ENCODE measurements around the gene RECQL. TPM values are rescaled to one million over a fixed set of nuclear protein-coding genes. Genes with fewer than 3 reads are reported as not detected.
"Not testable (repeated sequence)": the region's sequence is repeated elsewhere in the genome, so short reads cannot be mapped to it uniquely, and the experiment has no call there.

The RECQL gene
- total RNA-seq, 1 donor from 2014 or later = 55.3 TPM

DNA sequence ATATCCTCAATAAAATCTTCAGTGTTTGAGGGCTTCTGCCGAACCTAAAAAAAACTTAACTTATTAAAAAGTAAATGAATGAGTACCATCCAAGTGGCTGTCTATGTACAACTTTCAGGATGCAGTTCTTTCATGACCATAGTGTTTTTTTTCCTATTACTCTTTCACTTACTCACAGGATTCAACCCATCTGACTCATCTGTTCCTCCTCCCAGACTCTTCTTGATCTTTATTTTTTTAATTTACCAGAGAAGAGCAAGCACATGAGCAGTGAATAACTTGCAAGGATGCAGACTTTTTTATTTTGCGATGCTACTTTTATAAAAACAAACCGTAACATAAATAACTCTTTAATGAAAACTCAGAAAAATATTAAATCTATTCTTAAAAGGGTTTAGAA, 24.5 kb downstream of the RECQL start:
- DNase-seq (ENCODE audit: low read depth) = peak; percentile 43
- H3K27me3 ChIP-seq (ENCODE audit: control insufficient read depth, insufficient read depth, low read length) = no peaks in the 10 kb centered on the region
- peaks cover 2% of the 10 kb centered on the region for H3K36me3 ChIP-seq (ENCODE audit: control insufficient read depth, insufficient read depth, low read length)
- H3K4me3 ChIP-seq (ENCODE audit: low read depth, low read length) = no peak overlapping the region
- TF ChIP-seq, protein P1, sequence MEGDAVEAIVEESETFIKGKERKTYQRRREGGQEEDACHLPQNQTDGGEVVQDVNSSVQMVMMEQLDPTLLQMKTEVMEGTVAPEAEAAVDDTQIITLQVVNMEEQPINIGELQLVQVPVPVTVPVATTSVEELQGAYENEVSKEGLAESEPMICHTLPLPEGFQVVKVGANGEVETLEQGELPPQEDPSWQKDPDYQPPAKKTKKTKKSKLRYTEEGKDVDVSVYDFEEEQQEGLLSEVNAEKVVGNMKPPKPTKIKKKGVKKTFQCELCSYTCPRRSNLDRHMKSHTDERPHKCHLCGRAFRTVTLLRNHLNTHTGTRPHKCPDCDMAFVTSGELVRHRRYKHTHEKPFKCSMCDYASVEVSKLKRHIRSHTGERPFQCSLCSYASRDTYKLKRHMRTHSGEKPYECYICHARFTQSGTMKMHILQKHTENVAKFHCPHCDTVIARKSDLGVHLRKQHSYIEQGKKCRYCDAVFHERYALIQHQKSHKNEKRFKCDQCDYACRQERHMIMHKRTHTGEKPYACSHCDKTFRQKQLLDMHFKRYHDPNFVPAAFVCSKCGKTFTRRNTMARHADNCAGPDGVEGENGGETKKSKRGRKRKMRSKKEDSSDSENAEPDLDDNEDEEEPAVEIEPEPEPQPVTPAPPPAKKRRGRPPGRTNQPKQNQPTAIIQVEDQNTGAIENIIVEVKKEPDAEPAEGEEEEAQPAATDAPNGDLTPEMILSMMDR (IDR thresholded peaks at IDR 0.05; ENCODE audit: insufficient read depth, low read length, poor library complexity, severe bottlenecking) = no peak

DNA sequence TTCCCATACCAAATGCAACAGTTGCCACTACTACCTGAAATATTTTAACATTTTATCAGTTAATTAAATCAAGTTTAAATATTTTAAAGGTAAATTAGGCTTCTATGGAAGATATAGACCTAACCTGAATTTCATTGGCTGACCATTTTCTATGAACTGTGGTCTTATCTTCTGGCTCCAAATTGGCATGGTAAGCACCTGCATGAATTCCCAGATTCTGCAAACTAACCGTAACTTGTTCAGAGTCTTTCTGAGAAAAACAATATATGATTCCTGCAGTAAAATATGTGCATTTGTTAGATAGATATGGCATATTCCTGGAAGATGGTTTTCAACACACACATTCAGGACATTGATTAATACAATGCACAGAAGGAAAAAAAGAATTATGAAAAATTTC, 25.9 kb downstream of the RECQL start:
- H3K36me3 ChIP-seq (ENCODE audit: control insufficient read depth, insufficient read depth, low read length) = peaks cover 2% of the 10 kb centered on the region
- TF ChIP-seq, protein P1 (IDR thresholded peaks at IDR 0.05; ENCODE audit: insufficient read depth, low read length, poor library complexity, severe bottlenecking) = no peak
- no peak for DNase-seq (ENCODE audit: low read depth)
- no peak overlapping the region for H3K4me3 ChIP-seq (ENCODE audit: low read depth, low read length)
- H3K27me3 ChIP-seq (ENCODE audit: control insufficient read depth, insufficient read depth, low read length) = no peaks in the 10 kb centered on the region

DNA sequence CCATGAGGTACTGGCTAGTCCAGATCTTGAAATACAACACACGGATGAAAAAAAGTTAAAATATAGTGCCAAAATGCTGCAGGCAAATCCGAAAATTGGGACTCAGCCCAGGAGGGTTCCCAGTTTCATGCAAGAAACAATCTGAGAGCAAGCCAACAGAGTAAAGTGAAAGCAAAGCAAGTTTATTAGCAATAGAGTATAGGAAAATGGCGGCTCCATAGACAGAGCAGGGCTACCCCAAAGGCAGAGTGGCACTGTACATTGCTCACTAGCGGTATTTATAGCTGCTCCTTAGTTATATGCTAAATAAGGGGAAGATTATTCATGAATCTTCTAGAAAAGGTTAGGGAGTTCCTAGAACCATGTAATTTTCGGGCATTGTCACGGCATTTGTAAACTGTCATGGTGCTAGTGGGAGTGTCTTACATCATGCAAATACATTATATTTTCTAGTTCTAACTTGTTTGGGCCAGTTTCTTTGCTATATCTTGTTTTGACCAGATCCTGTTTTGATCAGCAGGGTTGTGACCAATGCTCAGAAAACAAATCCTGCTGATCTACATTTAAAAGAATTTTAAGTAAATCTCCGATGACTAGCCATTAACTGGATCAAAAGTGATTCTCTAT, 29.1 kb downstream of the RECQL start:
- Histone ChIP-seq H3K36me3 (ENCODE audit: control insufficient read depth, insufficient read depth, low read length) (no peaks in the 10 kb centered on the region), H3K27me3 (ENCODE audit: control insufficient read depth, insufficient read depth, low read length) (no peaks in the 10 kb centered on the region), H3K4me3 (ENCODE audit: low read depth, low read length) (no peak overlapping the region)
- TF ChIP-seq, protein P1 (IDR thresholded peaks at IDR 0.05; ENCODE audit: insufficient read depth, low read length, poor library complexity, severe bottlenecking) = no peak
- no peak for DNase-seq (ENCODE audit: low read depth)

DNA sequence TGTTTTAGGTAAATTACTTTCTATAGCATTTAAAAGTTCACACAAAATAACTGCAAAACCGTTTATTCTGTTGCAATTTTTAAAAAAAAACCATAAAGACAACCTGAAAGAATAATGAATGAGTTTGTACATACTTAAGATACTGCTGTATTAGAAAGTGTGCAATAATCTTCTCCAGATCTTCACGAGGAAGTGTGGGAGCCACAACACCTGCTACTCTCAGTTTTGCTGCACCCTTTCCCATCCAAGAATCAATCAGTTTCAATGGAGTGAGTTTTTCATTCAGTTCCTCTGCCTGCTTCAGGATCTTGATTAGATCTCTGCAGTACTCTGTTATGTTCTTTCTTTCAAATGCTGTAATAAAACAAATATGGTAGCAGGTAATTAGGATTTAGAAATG, 30.1 kb downstream of the RECQL start:
- Histone ChIP-seq H3K36me3 (ENCODE audit: control insufficient read depth, insufficient read depth, low read length) (no peaks in the 10 kb centered on the region), H3K4me3 (ENCODE audit: low read depth, low read length) (no peak overlapping the region), H3K27me3 (ENCODE audit: control insufficient read depth, insufficient read depth, low read length) (no peaks in the 10 kb centered on the region)
- no peak for DNase-seq (ENCODE audit: low read depth)
- TF ChIP-seq, protein P1 (IDR thresholded peaks at IDR 0.05; ENCODE audit: insufficient read depth, low read length, poor library complexity, severe bottlenecking) = no peak

DNA sequence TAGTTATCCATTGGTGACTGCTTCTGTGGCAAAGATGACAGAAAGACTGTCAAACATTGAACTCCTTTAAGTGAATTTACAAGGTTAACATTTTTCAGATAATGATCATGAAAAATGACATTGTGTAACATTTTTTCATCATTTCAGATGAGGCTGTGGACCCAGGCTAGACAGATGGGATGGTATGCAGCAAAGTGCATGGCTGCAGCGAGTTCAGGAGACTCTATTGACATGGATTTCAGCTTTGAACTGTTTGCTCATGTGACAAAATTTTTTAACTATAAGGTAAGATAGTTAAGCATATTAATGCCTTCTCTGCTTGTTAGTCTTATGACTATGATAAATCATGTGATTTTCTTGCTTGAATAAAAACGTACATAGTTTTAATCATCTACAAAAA, 34.1 kb downstream of the RECQL start:
- DNase-seq (ENCODE audit: low read depth); H3K4me3 ChIP-seq (ENCODE audit: low read depth, low read length); H3K27me3 ChIP-seq (ENCODE audit: control insufficient read depth, insufficient read depth, low read length); H3K36me3 ChIP-seq (ENCODE audit: control insufficient read depth, insufficient read depth, low read length): not testable (repeated sequence)

DNA sequence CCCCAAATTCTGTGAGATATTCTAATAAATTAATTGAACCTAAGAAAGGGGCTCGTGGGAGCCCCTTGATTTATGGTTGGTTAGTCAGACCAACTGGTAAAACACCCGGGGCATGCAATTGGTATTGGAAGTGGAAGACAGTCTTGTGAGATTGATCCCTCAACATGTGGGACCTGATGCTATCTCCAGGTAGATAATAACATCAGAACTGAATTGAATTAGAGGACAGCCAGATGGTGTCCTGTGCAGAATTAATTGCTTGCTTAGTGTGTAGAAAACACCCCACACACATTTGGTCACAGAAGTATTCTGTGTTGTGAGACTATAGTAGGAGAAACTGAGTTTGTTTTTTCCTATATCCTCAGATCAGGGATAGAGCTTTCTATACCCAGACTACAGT, 42.0 kb downstream of the RECQL start:
- TF ChIP-seq, protein P1 (IDR thresholded peaks at IDR 0.05; ENCODE audit: insufficient read depth, low read length, poor library complexity, severe bottlenecking) = no peak
- no peaks in the 10 kb centered on the region for H3K36me3 ChIP-seq (ENCODE audit: control insufficient read depth, insufficient read depth, low read length)
- H3K27me3 ChIP-seq (ENCODE audit: control insufficient read depth, insufficient read depth, low read length) = no peaks in the 10 kb centered on the region
- no peak overlapping the region for H3K4me3 ChIP-seq (ENCODE audit: low read depth, low read length)
- no peak for DNase-seq (ENCODE audit: low read depth)

Data from kidney epithelial cell (primary cell).